Neural progenitor cell (in vitro differentiated cells): ENCODE measurements around the gene LAGE3. TPM values are rescaled to one million over a fixed set of nuclear protein-coding genes. Genes with fewer than 3 reads are reported as not detected.

ENCODE experiments used
- DNase-seq: peaks from one replicate; pipeline ENCODE4 v3.0.0-alpha.2; 2016; ENCODE audit warnings: low spot score
- H2AFZ ChIP-seq: fragments of 200-600 bp; sonication (generic); replicated peaks from 2 replicates; pipeline ENCODE4 v1.6.1; 2016; ENCODE audit warnings: antibody characterized with exemption
- H3F3A ChIP-seq: fragments of 200-600 bp; sonication (generic); 2 replicates; pipeline ENCODE4 v1.6.1; 2016; ENCODE audit warnings: antibody characterized with exemption, low read depth
- H3K27ac ChIP-seq: fragments of 200-600 bp; sonication (generic); 2 replicates; pipeline ENCODE4 v1.5.1; 2016; ENCODE audit warnings: mild to moderate bottlenecking
- H3K27me3 ChIP-seq: fragments of 200-600 bp; sonication (generic); 2 replicates; pipeline ENCODE4 v1.6.1; 2016; ENCODE audit warnings: mild to moderate bottlenecking, moderate library complexity
- H3K36me3 ChIP-seq: fragments of 200-600 bp; sonication (generic); 2 replicates; pipeline ENCODE4 v1.5.1; 2016
- H3K4me1 ChIP-seq: fragments of 200-600 bp; sonication (generic); 2 replicates; pipeline ENCODE4 v1.6.1; 2016; ENCODE audit warnings: mixed run types
- H3K4me2 ChIP-seq: fragments of 200-600 bp; sonication (generic); 2 replicates; pipeline ENCODE4 v1.6.1; 2016
- H3K4me3 ChIP-seq: fragments of 200-600 bp; sonication (generic); 2 replicates; pipeline ENCODE4 v1.5.1; 2016
- H3K79me2 ChIP-seq: fragments of 200-600 bp; sonication (generic); 2 replicates; pipeline ENCODE4 v1.6.1; 2016; ENCODE audit warnings: low read depth
- H3K9ac ChIP-seq: fragments of 200-600 bp; sonication (generic); 2 replicates; pipeline ENCODE4 v1.6.1; 2016
- H3K9me3 ChIP-seq: fragments of 200-600 bp; sonication (generic); 2 replicates; pipeline ENCODE4 v1.5.1; 2016; ENCODE audit warnings: low read depth
- H4K20me1 ChIP-seq: fragments of 200-600 bp; sonication (generic); 2 replicates; pipeline ENCODE4 v1.6.1; 2016; ENCODE audit warnings: low read depth
- H3K27ac Mint-ChIP-seq: 3 replicates; pipeline ENCODE4 v1.8.0; 2021; ENCODE audit warnings: mixed read lengths
- H3K27me3 Mint-ChIP-seq: 2 replicates; pipeline ENCODE4 v1.8.0; 2022; ENCODE audit warnings: low read depth, mild to moderate bottlenecking, inconsistent platforms, moderate library complexity, mixed read lengths; ENCODE audit not compliant: insufficient read depth
- H3K36me3 Mint-ChIP-seq: 3 replicates; pipeline ENCODE4 v1.8.0; 2021; ENCODE audit warnings: mixed read lengths
- H3K4me1 Mint-ChIP-seq: 3 replicates; pipeline ENCODE4 v1.8.0; 2021; ENCODE audit warnings: mixed read lengths
- H3K4me3 Mint-ChIP-seq: 3 replicates; pipeline ENCODE4 v1.8.0; 2021; ENCODE audit warnings: mild to moderate bottlenecking, moderate library complexity, mixed read lengths
- H3K9me3 Mint-ChIP-seq: 3 replicates; pipeline ENCODE4 v1.8.0; 2020; ENCODE audit warnings: mixed read lengths
- EZH2 ChIP-seq: fragments of 200-600 bp; sonication (generic); IDR thresholded peaks from 2 replicates; pipeline ENCODE4 v1.6.1; 2017; ENCODE audit warnings: antibody characterized with exemption, mild to moderate bottlenecking, moderate library complexity
- EZH2phosphoT487 ChIP-seq: fragments of 200-600 bp; sonication (generic); IDR thresholded peaks from 2 replicates; pipeline ENCODE4 v1.6.1; 2017; ENCODE audit warnings: antibody characterized with exemption
- total RNA-seq: library from RNA; depleted of rRNA; stranded (reverse); fragments of >200 nt; gene quantifications from 2 replicates; pipeline ENCODE4 v1.2.3, GENCODE V29; 2015; ENCODE audit warnings: low replicate concordance
- TF ChIP-seq, protein P1 (sequence below): fragments of 200-600 bp; sonication (generic); IDR thresholded peaks from 2 replicates; pipeline ENCODE4 v1.5.1; 2017; ENCODE audit warnings: antibody characterized with exemption, mild to moderate bottlenecking

Gene LAGE3
- total RNA-seq, 1 donor from 2014 or later: 7.6 TPM

DNA sequence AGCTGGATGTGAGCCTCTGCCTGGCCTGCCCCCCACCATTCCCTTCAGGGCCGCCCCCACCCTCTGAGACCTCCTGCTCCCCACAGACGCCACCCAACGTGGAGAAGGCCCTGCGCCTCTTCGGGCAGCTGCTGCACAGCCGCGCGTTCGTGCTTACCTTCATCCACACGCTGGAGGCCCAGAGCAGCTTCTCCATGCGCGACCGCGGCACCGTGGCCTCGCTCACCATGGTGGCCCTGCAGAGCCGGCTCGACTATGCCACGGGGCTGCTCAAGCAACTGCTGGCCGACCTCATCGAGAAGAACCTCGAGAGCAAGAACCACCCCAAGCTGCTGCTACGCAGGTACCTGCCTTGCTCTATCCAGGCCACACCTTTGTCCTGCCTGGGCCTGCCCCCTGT lies 10.9 kb downstream of the LAGE3 start:
- Histone ChIP-seq H3K27ac (no peak overlapping the region), H3K4me3 (no peak overlapping the region), H3K27me3 (no peaks in the 10 kb centered on the region), H3K4me1 (no peaks in the 10 kb centered on the region), H3K9me3 (no peaks in the 10 kb centered on the region), H2AFZ (no peak overlapping the region), H3F3A (no peaks in the 10 kb centered on the region), H3K36me3 (no peaks in the 10 kb centered on the region), H4K20me1 (no peaks in the 10 kb centered on the region), H3K9ac (no peak overlapping the region), H3K79me2 (no peaks in the 10 kb centered on the region), H3K4me2 (no peak overlapping the region)
- Mint-ChIP-seq H3K27me3 (no peaks in the 10 kb centered on the region), H3K27ac (no peak overlapping the region), H3K4me1 (no peaks in the 10 kb centered on the region), H3K4me3 (no peak overlapping the region), H3K36me3 (peaks cover 2% of the 10 kb centered on the region), H3K9me3 (peaks cover 7% of the 10 kb centered on the region)
- DNase-seq: no peak
- TF ChIP-seq EZH2 (no peak), EZH2phosphoT487 (no peak)
- TF ChIP-seq, protein P1, sequence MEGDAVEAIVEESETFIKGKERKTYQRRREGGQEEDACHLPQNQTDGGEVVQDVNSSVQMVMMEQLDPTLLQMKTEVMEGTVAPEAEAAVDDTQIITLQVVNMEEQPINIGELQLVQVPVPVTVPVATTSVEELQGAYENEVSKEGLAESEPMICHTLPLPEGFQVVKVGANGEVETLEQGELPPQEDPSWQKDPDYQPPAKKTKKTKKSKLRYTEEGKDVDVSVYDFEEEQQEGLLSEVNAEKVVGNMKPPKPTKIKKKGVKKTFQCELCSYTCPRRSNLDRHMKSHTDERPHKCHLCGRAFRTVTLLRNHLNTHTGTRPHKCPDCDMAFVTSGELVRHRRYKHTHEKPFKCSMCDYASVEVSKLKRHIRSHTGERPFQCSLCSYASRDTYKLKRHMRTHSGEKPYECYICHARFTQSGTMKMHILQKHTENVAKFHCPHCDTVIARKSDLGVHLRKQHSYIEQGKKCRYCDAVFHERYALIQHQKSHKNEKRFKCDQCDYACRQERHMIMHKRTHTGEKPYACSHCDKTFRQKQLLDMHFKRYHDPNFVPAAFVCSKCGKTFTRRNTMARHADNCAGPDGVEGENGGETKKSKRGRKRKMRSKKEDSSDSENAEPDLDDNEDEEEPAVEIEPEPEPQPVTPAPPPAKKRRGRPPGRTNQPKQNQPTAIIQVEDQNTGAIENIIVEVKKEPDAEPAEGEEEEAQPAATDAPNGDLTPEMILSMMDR: no peak

DNA sequence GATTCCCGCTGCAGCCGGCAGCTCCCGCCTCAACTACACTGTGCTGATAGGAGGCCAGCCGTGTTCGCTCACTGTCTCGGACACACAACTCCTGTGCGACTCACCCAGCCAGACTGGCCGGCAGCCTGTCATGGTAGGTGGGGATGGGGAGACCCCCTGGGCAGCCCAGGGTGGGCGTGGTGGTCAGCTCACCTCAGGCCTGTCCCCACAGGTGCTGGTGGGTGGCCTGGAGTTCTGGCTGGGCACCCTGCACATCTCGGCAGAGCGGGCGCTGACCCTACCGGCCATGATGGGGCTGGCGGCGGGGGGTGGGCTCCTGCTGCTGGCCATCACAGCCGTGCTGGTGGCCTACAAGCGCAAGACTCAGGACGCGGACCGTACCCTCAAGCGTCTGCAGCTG lies 11.5 kb downstream of the LAGE3 start:
- Histone ChIP-seq H3K4me2 (no peak overlapping the region), H3K79me2 (no peaks in the 10 kb centered on the region), H3K9me3 (no peaks in the 10 kb centered on the region), H3K4me1 (no peaks in the 10 kb centered on the region), H4K20me1 (no peaks in the 10 kb centered on the region), H3K36me3 (no peaks in the 10 kb centered on the region), H3K27ac (no peak overlapping the region), H3K27me3 (no peaks in the 10 kb centered on the region), H2AFZ (no peak overlapping the region), H3K9ac (no peak overlapping the region), H3K4me3 (no peak overlapping the region), H3F3A (no peaks in the 10 kb centered on the region)
- no peak overlapping the region for H3K27ac Mint-ChIP-seq
- DNase-seq: no peak
- H3K9me3 Mint-ChIP-seq: peaks cover 11% of the 10 kb centered on the region
- TF ChIP-seq EZH2phosphoT487 (no peak), EZH2 (no peak)
- TF ChIP-seq, protein P1: no peak
- H3K4me3 Mint-ChIP-seq: no peak overlapping the region
- H3K36me3 Mint-ChIP-seq: peaks cover 6% of the 10 kb centered on the region
- H3K27me3 Mint-ChIP-seq: no peaks in the 10 kb centered on the region
- no peaks in the 10 kb centered on the region for H3K4me1 Mint-ChIP-seq

DNA sequence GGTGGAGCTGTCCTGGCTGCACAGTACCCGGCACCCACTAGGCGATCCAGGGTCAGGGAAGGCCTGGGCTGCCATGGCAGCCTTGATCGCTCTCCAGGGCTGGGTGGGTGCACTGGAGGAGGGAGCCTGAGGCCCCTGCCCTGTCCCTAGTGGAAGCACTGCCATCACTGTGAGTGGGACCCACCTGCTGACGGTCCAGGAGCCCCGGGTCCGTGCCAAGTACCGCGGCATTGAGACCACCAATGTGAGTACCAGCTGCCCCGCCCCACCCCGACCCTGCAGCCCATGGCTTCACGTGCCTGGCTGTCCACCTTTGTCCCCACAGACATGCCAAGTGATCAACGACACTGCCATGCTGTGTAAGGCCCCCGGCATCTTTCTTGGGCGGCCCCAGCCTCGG lies 12.2 kb downstream of the LAGE3 start:
- Mint-ChIP-seq H3K4me3 (no peak overlapping the region), H3K27ac (no peak overlapping the region), H3K9me3 (peaks cover 12% of the 10 kb centered on the region), H3K27me3 (no peaks in the 10 kb centered on the region), H3K4me1 (no peaks in the 10 kb centered on the region), H3K36me3 (peaks cover 6% of the 10 kb centered on the region)
- Histone ChIP-seq H3K27ac (no peak overlapping the region), H4K20me1 (no peaks in the 10 kb centered on the region), H3F3A (no peaks in the 10 kb centered on the region), H3K4me3 (no peak overlapping the region), H3K27me3 (no peaks in the 10 kb centered on the region), H3K9me3 (no peaks in the 10 kb centered on the region), H3K4me2 (no peak overlapping the region), H3K36me3 (no peaks in the 10 kb centered on the region), H3K9ac (no peak overlapping the region), H3K79me2 (no peaks in the 10 kb centered on the region), H2AFZ (no peak overlapping the region), H3K4me1 (no peaks in the 10 kb centered on the region)
- TF ChIP-seq EZH2 (no peak), EZH2phosphoT487 (no peak)
- TF ChIP-seq, protein P1: no peak
- no peak for DNase-seq
